ENCODE results near the gene IFI6.
"Not testable (repeated sequence)": the region's sequence is repeated elsewhere in the genome, so short reads cannot be mapped to it uniquely, and the experiment has no call there.

IFI6 gene

GRCh38 chr1:27705545-27705944, 33.6 kb upstream of the IFI6 start:
- TF ChIP-seq CTCF (conservative IDR thresholded peaks at IDR 0.05; ENCODE audit: low read depth, low read length), result no peak
- DNase-seq (ENCODE audit: low read depth), result no peak
- no peak overlapping the region for H3K4me3 ChIP-seq (ENCODE audit: low read length)

- no peak for DNase-seq (ENCODE audit: low read depth)
- TF ChIP-seq CTCF (conservative IDR thresholded peaks at IDR 0.05; ENCODE audit: low read depth, low read length), result no peak
- H3K4me3 ChIP-seq (ENCODE audit: low read length), result no peak overlapping the region
These were observed 33.0 kb upstream of the IFI6 start for GRCh38 chr1:27704958-27705357.

- not testable (repeated sequence) for DNase-seq (ENCODE audit: low read depth); H3K4me3 ChIP-seq (ENCODE audit: low read length)
These were observed 24.8 kb upstream of the IFI6 start for GRCh38 chr1:27696835-27697234.

GRCh38 chr1:27690183-27690582, 18.2 kb upstream of the IFI6 start:
- no peak for DNase-seq (ENCODE audit: low read depth)
- no peak overlapping the region for H3K4me3 ChIP-seq (ENCODE audit: low read length)
- TF ChIP-seq CTCF (conservative IDR thresholded peaks at IDR 0.05; ENCODE audit: low read depth, low read length), result no peak

- no peak overlapping the region for H3K4me3 ChIP-seq (ENCODE audit: low read length)
- TF ChIP-seq CTCF (conservative IDR thresholded peaks at IDR 0.05; ENCODE audit: low read depth, low read length), result no peak
- DNase-seq (ENCODE audit: low read depth), result no peak
These were observed 17.6 kb upstream of the IFI6 start for GRCh38 chr1:27689423-27690173.

GRCh38 chr1:27687906-27688305, 15.9 kb upstream of the IFI6 start:
- H3K4me3 ChIP-seq (ENCODE audit: low read length), result no peak overlapping the region
- no peak for DNase-seq (ENCODE audit: low read depth)
- TF ChIP-seq CTCF (conservative IDR thresholded peaks at IDR 0.05; ENCODE audit: low read depth, low read length), result no peak

- TF ChIP-seq CTCF (conservative IDR thresholded peaks at IDR 0.05; ENCODE audit: low read depth, low read length), result no peak
- no peak for DNase-seq (ENCODE audit: low read depth)
- no peak overlapping the region for H3K4me3 ChIP-seq (ENCODE audit: low read length)
These were observed 14.4 kb upstream of the IFI6 start for GRCh38 chr1:27686223-27686990.

Measured in retinal pigment epithelial cell (primary cell).